GM03348 (cell line): ENCODE data around the gene SPATA46.
"Not testable (repeated sequence)": the region's sequence is repeated elsewhere in the genome, so short reads cannot be mapped to it uniquely, and the experiment has no call there.

Experiments used
- DNase-seq: peaks from one replicate; pipeline ENCODE4 v3.0.0; 2012; ENCODE audit warnings: low spot score

Gene SPATA46

DNA sequence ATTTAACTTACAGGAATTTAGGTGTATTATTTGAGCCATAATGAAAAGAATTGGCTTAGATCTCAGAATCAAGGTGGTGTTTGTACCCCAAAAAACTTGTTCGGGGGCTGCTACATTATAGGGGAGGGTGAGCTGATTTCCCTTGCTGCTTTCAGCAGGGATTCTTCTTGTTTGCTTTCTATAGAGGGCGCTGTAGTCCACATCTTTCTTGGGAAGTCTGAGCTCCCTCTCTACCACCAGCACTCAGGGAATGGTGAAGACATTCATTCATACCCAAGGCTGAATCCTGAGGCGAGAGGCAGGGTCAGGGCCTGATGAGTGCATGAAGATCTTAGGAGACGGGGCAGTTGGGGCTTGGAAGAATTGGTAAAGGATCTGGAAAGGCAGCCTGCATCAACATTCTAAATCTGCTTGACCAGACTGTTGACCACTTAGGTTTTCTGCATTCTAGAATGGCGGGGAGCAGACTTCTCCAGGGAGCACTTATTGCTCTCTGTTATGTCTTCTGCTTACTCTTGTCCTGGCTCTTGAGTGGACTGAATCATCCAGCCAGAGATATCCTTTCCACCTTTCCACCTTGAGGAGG is 18.9 kb downstream of the SPATA46 start:
- peak; percentile 67 for DNase-seq

DNA sequence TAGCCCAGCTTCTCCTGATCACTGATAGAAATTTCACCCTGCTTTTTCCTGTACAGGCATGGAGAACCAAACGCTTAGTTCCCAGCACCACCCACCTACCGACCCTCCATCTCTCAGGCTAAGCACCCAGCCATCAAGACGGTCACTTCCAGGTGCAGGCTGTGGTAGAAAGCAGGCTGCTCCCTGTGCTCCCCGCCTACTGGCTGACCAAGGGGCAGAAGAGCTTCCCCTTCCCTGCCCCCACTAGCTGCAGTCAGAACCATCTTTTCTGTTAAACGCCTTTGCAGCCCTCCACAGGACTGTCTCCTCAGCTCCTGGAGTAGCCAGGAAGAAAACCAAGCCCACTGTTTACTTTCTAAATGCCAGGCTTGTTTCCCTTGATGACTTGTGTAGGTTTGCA is 23.0 kb downstream of the SPATA46 start:
- DNase-seq: no peak

DNA sequence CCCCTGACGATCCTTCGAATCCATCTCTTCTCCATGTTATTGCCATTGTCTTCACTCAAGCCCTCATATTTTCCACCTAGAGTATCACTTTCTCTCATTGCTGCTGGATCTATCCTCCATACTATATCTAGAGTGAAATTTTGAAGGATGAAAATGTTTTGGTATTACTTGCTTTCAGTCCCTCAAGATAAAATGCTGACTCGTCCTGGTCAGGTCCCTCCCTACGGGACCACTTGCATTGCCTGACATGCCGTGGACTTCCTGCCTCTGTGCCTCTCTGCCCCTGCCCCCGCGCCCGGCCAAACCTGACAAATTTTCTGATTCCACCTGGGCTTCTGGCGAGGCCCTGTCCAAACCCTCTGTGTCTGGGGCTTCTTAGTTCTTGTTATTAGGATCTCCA is 23.6 kb downstream of the SPATA46 start:
- DNase-seq: no peak

DNA sequence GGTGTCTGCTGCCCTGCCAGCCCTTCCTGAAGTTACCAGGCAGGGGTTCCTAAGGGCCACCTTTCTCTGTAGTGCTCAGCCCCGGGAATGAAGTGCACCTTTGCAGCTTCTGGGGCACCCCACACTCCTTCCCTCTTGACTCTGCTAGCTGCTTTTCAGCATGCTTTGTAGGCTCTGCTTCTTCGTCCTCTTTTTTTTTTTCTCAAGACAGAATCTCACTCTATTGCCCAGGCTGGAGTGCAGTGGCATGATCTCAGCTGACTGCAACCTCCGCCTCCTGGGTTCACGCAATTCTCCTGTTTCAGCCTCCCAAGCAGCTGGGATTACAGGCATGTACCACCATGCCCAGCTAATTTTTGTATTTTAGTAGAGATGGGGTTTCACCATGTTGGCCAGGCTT is 24.8 kb downstream of the SPATA46 start:
- not testable (repeated sequence) for DNase-seq

DNA sequence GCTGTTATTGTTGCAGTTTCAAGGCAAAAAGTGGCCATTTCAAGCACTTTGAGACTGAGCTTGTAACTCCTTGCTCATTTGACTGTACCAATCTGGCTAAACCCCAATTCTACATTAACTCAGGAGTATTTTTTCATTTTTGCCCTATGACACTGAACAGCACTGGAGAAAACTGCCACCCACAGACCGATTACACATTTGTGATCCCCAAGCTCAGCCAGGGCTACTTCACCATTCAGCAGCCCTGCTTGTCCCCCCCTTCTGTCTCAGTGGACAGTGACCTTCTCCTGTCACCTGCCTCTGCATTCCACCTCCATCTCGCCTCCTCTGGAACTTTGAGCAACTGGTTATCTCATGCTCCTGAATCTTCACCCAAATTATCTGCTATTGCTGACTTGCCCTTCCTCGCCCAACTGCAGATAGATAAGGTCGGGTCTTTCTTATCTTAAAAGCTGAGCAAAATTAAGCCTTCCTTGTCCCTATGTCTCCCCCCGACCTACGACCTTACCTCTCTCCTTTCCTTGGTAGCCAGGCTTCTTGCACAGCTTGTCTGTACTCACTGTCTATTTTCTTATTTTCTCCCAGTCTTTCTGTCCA is 25.3 kb downstream of the SPATA46 start:
- DNase-seq: no peak

DNA sequence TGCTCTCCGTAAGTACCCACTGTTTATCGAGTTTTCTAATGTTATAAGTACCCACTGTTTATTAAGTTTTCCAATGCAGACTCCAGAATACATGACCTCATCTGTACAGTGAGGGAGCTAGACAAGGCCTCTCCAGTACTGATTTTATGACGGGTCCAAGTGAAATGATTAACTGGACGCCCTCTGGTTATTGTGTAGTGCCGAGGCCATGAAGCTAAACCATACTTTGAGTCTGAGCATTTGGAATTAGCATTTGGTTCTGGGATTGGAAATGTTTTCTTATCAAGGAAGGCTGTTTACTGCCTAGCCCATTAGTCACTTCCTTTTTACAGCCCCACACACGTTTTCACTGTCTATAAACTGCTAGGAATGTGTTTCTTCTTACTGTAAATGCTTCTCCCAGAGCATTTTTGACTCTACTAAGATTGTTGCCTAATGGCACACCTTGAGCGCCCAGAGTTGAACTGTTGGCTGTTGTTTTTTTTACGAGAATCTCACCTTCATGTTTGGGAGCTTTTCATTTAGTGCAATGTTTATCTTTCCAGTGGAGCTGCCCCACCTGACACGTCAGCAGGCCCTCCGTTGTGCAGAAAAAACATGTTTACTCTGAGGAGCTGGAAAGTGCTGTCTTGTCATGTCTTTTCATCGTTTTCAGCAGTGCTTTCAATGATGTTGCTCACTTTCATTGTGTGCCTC is 26.9 kb downstream of the SPATA46 start:
- DNase-seq: peak; percentile 81

DNA sequence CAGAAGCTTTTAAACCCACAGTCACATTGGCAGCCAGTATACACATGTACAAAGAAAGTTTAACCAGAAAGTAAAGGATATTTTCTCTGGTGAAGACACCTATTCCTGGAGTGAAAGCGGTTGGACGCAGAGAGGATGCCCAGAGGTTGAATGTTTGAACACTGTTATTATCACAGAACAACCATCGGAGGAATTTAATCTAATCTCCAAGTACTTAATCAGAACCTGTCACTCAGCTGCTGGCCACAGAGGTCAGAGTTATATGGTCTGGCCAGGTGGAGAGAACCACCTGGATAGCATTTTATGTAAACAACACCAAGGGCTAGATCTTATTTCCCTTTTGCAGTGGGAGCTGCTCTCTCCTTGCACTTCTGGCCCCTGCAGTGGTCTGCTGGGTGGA is 29.4 kb downstream of the SPATA46 start:
- no peak for DNase-seq

DNA sequence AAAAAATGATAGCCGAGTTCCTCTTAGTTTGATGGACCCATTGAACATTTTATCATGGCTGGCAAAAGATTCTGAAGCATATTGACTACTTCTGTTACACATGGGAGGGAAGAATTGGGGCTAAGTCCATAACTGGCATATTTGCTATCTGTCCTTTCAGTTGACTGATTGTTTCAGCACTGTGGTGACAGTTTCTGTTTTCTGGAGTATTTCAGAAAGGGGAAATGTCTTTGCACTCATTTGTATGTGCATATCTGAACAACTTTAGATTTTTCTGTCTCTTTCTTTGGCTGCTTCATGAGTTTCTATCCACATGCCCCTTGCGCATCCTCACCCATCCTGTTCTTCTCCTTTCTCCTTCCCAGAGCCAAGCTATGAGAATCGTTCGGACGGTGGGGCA is 33.2 kb downstream of the SPATA46 start:
- DNase-seq: no peak

DNA sequence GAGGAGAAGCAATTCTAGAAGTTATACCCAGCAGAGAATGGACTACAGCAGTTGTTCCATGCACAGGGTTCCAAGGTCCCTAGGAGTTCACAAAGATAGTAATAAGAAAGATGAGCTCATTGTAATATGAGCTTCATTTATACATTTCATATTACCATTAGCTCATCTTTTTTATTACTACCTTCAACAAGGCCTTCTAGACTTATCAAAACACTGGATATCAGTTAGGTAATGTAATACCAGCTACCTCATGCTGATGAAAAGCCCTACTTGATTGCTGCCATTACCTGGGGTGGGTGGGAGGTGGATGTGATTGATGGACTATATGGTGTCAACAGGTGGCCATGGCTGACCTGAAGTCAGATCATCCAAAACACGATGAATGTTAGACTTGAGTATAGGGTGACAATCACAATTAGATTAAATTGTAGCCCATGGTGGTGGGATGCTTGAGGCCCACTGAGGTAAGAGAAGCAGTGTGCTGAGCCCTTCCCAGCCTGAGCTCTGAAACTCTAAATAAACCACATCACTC is 34.1 kb downstream of the SPATA46 start:
- DNase-seq: no peak

DNA sequence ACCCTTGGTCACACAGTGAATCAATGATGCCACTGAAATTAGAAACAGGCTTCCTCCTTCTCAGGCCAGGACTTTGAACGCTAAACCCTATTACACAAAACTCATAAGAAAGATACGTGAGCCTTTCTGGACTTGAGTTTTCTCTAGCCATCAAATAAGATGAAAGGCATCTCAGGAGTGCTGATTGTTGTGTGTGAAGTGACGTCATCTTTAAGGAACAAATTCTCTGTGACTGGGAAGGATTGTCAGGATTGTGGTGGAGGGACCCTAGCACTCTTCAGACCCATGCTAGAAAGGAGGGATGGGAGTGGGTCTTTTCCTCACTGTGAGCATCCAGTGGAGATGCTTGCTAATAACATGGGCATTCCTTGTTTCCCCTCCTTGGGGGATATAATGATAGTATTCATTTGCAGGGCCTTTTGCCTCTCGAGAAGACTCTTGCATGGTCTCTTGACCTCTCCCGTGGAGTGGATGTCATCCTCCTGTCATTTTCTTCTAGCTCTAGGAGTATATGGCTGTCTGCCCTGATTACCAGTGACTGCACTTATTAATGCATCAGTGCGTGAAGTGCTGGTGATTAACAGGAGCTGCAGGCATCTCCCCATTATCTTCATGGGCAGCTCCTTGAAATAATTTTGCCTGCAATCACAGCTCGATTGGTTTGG is 39.9 kb downstream of the SPATA46 start:
- no peak for DNase-seq

DNA sequence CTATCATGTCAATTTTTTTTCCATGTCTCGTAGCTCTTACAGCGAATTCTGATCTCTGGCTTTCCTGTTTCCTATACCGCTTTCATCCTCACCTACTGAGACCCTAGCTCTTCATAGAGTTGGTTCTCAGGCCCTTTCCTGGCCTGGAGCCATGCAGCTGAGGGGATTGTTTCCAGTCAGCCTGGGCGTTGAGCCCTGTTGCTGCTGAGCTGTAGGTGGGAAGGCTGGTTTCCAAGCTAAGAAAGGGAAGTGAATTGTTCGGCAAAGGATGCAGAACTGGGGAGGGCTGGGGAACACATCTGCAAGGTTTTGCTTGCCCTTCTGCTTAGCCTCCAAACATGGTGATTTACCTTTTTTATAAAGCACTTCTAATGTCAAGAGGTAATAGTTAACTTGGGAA is 41.5 kb downstream of the SPATA46 start:
- no peak for DNase-seq

DNA sequence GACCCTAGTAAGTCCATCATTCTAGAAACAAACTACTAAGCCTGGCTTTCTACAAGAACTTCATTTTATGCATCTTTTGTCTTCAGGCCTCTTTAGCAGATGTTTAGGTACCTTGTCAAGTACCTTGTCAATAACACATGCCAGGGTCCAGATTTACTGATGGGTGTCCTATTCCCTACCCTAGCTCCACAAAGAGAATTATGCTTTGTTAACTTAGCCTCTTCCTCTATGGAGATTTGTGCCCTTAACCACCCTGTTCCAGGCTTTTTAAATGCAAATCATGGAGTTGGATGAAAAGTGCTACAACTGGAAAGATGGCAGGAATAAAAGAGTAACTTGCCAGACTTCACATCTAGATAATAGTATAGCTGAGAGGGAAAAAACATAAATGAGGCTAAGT is 42.7 kb downstream of the SPATA46 start:
- DNase-seq: no peak

DNA sequence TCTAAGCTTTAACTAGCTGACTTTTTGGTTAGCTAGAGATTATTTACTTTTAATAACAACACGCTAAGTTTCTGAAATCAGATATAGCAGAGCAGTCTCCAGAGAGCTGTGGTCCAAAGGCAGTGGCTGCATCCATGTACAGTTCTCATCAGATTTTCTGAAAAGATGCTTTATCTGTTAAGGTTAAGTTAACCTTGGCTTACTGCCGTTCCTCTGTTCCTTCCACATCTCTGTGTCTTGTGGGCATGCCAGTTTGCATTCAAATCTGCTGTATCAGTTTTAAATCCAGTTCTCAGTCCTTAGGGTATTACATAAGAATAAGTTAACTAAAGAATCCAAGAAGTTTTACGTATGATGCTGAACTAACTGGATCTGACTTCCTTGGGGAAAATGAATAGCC is 46.8 kb downstream of the SPATA46 start:
- no peak for DNase-seq

DNA sequence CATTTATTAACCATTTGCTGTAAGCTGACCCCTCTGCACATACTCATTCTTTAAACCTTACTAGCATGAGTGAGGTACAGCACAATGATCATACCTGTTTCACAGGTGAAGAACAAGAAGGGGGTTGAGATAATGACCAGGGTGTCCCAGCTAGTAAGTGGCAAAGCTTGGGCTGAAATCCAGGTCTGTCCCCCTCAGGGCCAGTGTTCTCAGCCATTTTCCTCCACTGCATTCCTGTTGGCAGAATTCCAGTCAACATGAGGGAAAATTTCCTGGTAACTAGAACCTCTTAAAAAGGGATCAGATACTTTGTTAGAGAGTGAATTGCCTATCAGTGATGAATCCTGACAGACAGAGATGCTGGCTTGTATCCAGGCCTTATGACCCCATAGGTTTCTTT is 48.1 kb downstream of the SPATA46 start:
- DNase-seq: no peak

DNA sequence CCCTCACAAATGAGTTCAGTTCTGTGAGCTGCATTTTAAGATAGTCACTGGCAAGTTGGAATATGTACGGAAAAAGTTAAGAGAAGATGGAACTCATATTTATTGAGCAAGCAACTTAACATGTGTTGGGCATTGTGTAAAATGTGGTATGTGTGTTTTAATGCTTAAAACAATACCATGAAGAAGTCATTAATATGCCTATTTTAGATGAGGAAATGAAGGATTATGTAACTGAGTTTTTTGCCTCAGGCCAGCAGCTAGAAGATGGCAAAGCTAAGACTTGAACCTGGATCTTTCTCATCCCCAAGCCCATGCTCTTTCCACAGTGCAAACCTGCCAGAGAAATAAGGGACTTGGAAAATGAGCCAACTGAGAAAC is 48.9 kb downstream of the SPATA46 start:
- DNase-seq: no peak

DNA sequence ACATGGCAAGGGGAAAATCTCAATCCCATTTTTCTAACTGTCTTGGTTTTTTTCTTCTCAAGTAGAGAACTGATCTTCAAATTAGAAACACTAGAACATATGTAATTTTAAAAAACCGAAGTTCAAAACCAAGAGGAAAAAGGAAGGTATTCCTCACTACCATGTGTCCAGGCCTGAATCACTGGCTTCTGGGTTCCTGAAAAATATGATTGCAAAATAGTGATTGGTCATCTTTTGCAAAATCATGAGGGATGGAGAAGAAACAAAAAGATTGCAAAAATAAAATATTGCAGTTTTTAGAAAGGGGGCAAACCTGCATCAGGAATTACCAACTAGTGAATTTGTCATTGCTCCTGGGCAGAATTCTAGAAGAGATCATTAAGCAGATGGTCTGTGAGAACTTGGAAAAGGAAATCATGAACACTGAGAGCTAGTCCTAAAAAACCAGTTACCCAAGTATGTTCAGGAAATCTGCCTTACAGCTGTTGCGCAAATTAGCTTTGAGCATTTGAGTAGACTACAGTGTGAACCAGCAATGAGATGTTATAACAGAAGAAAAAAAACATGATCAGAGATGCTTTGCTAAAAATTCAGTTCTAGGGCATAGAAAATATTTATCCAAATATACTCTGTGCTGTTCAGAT is 49.4 kb downstream of the SPATA46 start:
- no peak for DNase-seq

DNA sequence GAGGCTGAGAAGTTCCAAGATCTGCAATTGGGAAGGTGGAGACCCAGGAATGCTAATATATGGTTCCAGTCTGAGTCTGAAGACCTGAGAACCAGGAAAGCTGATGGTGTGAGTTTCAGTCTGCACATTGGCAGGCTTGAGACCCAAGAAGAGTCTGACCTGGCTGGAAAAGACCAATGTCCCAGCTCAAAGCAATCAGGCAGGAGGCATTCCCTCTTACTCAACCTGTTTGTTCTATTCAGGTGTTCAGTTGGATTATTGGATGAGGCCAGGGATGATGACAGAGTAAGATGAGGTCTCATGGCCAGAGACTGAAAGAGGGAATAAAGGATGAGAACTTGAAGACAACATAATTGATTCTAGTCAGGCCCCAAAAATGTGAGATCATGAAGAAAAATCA is 50.1 kb downstream of the SPATA46 start:
- no peak for DNase-seq

DNA sequence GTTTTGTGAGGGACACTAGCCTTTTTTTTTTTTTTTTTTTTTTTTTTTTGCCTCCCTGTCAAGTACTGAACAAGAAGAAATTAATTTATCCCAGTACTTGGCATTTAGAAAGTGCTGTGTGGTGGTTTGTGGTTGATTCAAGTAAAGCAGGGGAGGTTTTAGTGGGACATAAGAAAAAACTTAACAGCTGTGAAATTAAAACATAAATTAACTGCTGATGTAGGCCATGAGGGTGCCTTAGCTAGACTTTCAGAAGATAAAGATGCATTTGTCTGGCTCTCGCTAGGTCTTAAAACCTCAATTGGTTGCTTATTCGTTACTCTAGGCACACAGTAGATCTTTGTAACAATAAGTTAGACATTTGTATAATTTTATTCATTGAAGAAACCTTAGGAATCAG is 52.3 kb downstream of the SPATA46 start:
- DNase-seq: no peak
